Stimulated activated CD8-positive, alpha-beta memory T cell treated with anti-CD3 and anti-CD28 coated beads, Interleukin-12 subunit alpha, Interleukin-12 subunit beta, amount 100 ng/mL, for 24 hours (primary cell): ENCODE measurements around the gene DLGAP1.
"Not testable (repeated sequence)": the region's sequence is repeated elsewhere in the genome, so short reads cannot be mapped to it uniquely, and the experiment has no call there.

Experiments
- DNase-seq: peaks from one replicate; pipeline ENCODE4 v3.0.0-alpha.2; 2020; ENCODE audit errors: extremely low read depth

The DLGAP1 gene

GRCh38 chr18:4385876-4386275, 69.2 kb downstream of the DLGAP1 start:
- DNase-seq: no peak

- no peak for DNase-seq
These were observed 70.2 kb downstream of the DLGAP1 start for GRCh38 chr18:4384932-4385331.

GRCh38 chr18:4374564-4374963, 80.5 kb downstream of the DLGAP1 start:
- DNase-seq: no peak

GRCh38 chr18:4369705-4370104, 85.4 kb downstream of the DLGAP1 start:
- no peak for DNase-seq

- DNase-seq: no peak
These were observed 94.8 kb downstream of the DLGAP1 start for GRCh38 chr18:4360221-4360715.

- no peak for DNase-seq
These were observed 96.5 kb downstream of the DLGAP1 start for GRCh38 chr18:4358618-4359017.

GRCh38 chr18:4357579-4357978, 97.5 kb downstream of the DLGAP1 start:
- no peak for DNase-seq

- no peak for DNase-seq
These were observed 98.2 kb downstream of the DLGAP1 start for GRCh38 chr18:4356929-4357328.

- no peak for DNase-seq
These were observed 101.2 kb downstream of the DLGAP1 start for GRCh38 chr18:4353853-4354418.

GRCh38 chr18:4352746-4353551, 102.2 kb downstream of the DLGAP1 start:
- DNase-seq: no peak

GRCh38 chr18:4351005-4351404, 104.1 kb downstream of the DLGAP1 start:
- no peak for DNase-seq

- no peak for DNase-seq
These were observed 119.7 kb downstream of the DLGAP1 start for GRCh38 chr18:4335386-4335785.

- no peak for DNase-seq
These were observed 122.1 kb downstream of the DLGAP1 start for GRCh38 chr18:4333043-4333442.

- no peak for DNase-seq
These were observed 135.1 kb downstream of the DLGAP1 start for GRCh38 chr18:4319738-4320677.

GRCh38 chr18:4318311-4318710, 136.8 kb downstream of the DLGAP1 start:
- no peak for DNase-seq

GRCh38 chr18:4311945-4312344, 143.2 kb downstream of the DLGAP1 start:
- DNase-seq: not testable (repeated sequence)

- DNase-seq: no peak
These were observed 144.0 kb downstream of the DLGAP1 start for GRCh38 chr18:4311136-4311535.

GRCh38 chr18:4309227-4309626, 145.9 kb downstream of the DLGAP1 start:
- no peak for DNase-seq

GRCh38 chr18:4308576-4308975, 146.5 kb downstream of the DLGAP1 start:
- DNase-seq: no peak

- no peak for DNase-seq
These were observed 155.7 kb downstream of the DLGAP1 start for GRCh38 chr18:4299395-4299794.

- no peak for DNase-seq
These were observed 161.8 kb downstream of the DLGAP1 start for GRCh38 chr18:4293337-4293736.

- DNase-seq: no peak
These were observed 162.4 kb downstream of the DLGAP1 start for GRCh38 chr18:4292696-4293095.
